SK-N-SH (cell line): ENCODE data around the gene SFMBT2.

Source experiments
- EP300 ChIP-seq, 2 experiments: IDR thresholded peaks; 2 replicates each; pipeline versions ENCODE4 v1.4.0 to v1.6.1; 2012; ENCODE audit warnings: borderline replicate concordance in 1 of 2, low read depth in 1 of 2, low read length in 1 of 2
- YY1 ChIP-seq: IDR thresholded peaks from 2 replicates; pipeline ENCODE4 v1.4.0; 2012; ENCODE audit warnings: low read depth, mild to moderate bottlenecking
- ZBTB33 ChIP-seq: IDR thresholded peaks from 2 replicates; pipeline ENCODE4 v1.4.0; 2012; ENCODE audit warnings: low read depth, borderline replicate concordance
- TF ChIP-seq, protein P1 (sequence below): fragments of 200-600 bp; sonication (generic); IDR thresholded peaks from 2 replicates; pipeline ENCODE4 v1.6.1; 2017; ENCODE audit warnings: antibody characterized with exemption, mild to moderate bottlenecking, moderate library complexity

GRCh38 chr10:7179536-7179935 is 231.3 kb downstream of the SFMBT2 start:
- TF ChIP-seq, protein P1, sequence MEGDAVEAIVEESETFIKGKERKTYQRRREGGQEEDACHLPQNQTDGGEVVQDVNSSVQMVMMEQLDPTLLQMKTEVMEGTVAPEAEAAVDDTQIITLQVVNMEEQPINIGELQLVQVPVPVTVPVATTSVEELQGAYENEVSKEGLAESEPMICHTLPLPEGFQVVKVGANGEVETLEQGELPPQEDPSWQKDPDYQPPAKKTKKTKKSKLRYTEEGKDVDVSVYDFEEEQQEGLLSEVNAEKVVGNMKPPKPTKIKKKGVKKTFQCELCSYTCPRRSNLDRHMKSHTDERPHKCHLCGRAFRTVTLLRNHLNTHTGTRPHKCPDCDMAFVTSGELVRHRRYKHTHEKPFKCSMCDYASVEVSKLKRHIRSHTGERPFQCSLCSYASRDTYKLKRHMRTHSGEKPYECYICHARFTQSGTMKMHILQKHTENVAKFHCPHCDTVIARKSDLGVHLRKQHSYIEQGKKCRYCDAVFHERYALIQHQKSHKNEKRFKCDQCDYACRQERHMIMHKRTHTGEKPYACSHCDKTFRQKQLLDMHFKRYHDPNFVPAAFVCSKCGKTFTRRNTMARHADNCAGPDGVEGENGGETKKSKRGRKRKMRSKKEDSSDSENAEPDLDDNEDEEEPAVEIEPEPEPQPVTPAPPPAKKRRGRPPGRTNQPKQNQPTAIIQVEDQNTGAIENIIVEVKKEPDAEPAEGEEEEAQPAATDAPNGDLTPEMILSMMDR: no peak
- TF ChIP-seq EP300 (IDR thresholded peaks at IDR 0.05; ENCODE audit: borderline replicate concordance in 1 of 2, low read depth in 1 of 2, low read length in 1 of 2) (no peak), ZBTB33 (no peak), YY1 (no peak)
